ENCODE measurements around the gene MPP2. TPM values are rescaled to one million over a fixed set of nuclear protein-coding genes. Genes with fewer than 3 reads are reported as not detected.

MPP2 gene
- total and polyA plus RNA-seq, 2 donors from 2014 or later = 1.2 to 2.7 TPM

GRCh38 chr17:43856141-43856540 is 51.2 kb downstream of the MPP2 start:
- no peaks in the 10 kb centered on the region for H3K27me3 ChIP-seq (ENCODE audit: control insufficient read depth, insufficient read depth, low read length)
- intact Hi-C loops (cut with DNase I) = no loop called here
- FAIRE-seq = no peak
- H3K36me3 ChIP-seq (ENCODE audit: control insufficient read depth in 2 of 3, insufficient read depth in 3 of 3, low read length in 3 of 3) = no peaks in the 10 kb centered on the region
- DNase-seq = no peak
- H3K27ac ChIP-seq (ENCODE audit: low read depth in 2 of 2, low read length in 2 of 2) = no peak overlapping the region
- H3K4me3 ChIP-seq (ENCODE audit: low read length in 3 of 3) = no peak overlapping the region
- no peak for TF ChIP-seq CTCF (IDR thresholded peaks at IDR 0.05; ENCODE audit: borderline replicate concordance, extremely low read depth, insufficient read depth)
- H3K4me1 ChIP-seq (ENCODE audit: control insufficient read depth in 2 of 3, insufficient read depth in 2 of 3, low read depth in 1 of 3, low read length in 3 of 3) = peaks cover 0 to 2% (median 0%) of the 10 kb centered on the region in 3 donors
- H3K9me3 ChIP-seq (ENCODE audit: control insufficient read depth in 2 of 3, insufficient read depth in 1 of 3, low read length in 3 of 3) = no peaks in the 10 kb centered on the region
- no peak overlapping the region for H3K9ac ChIP-seq (ENCODE audit: low read length in 3 of 3)

- FAIRE-seq = no peak
- H3K36me3 ChIP-seq (ENCODE audit: control insufficient read depth in 2 of 3, insufficient read depth in 3 of 3, low read length in 3 of 3) = no peaks in the 10 kb centered on the region
- no peaks in the 10 kb centered on the region for H3K27me3 ChIP-seq (ENCODE audit: control insufficient read depth, insufficient read depth, low read length)
- no peak overlapping the region for H3K27ac ChIP-seq (ENCODE audit: low read depth in 2 of 2, low read length in 2 of 2)
- DNase-seq = peak in 1 of 5 donors; percentile 52
- no peak overlapping the region for H3K9ac ChIP-seq (ENCODE audit: low read length in 3 of 3)
- no peak overlapping the region for H3K4me3 ChIP-seq (ENCODE audit: low read length in 3 of 3)
- intact Hi-C loops (cut with DNase I) = no loop called here
- TF ChIP-seq CTCF (IDR thresholded peaks at IDR 0.05; ENCODE audit: borderline replicate concordance, extremely low read depth, insufficient read depth) = no peak
- peaks cover 0 to 2% (median 0%) of the 10 kb centered on the region in 3 donors for H3K4me1 ChIP-seq (ENCODE audit: control insufficient read depth in 2 of 3, insufficient read depth in 2 of 3, low read depth in 1 of 3, low read length in 3 of 3)
- H3K9me3 ChIP-seq (ENCODE audit: control insufficient read depth in 2 of 3, insufficient read depth in 1 of 3, low read length in 3 of 3) = no peaks in the 10 kb centered on the region
These were observed 52.3 kb downstream of the MPP2 start for GRCh38 chr17:43855061-43855460.

- Histone ChIP-seq H3K4me1 (ENCODE audit: control insufficient read depth in 2 of 3, insufficient read depth in 2 of 3, low read depth in 1 of 3, low read length in 3 of 3) (peaks cover 0 to 2% (median 0%) of the 10 kb centered on the region in 3 donors), H3K36me3 (ENCODE audit: control insufficient read depth in 2 of 3, insufficient read depth in 3 of 3, low read length in 3 of 3) (no peaks in the 10 kb centered on the region), H3K9me3 (ENCODE audit: control insufficient read depth in 2 of 3, insufficient read depth in 1 of 3, low read length in 3 of 3) (no peaks in the 10 kb centered on the region), H3K4me3 (ENCODE audit: low read length in 3 of 3) (no peak overlapping the region), H3K27ac (ENCODE audit: low read depth in 2 of 2, low read length in 2 of 2) (no peak overlapping the region), H3K27me3 (ENCODE audit: control insufficient read depth, insufficient read depth, low read length) (no peaks in the 10 kb centered on the region), H3K9ac (ENCODE audit: low read length in 3 of 3) (no peak overlapping the region)
- intact Hi-C loops (cut with DNase I) = no loop called here
- FAIRE-seq (no peak), DNase-seq (peak in 1 of 5 donors; percentile 20)
- TF ChIP-seq CTCF (IDR thresholded peaks at IDR 0.05; ENCODE audit: borderline replicate concordance, extremely low read depth, insufficient read depth) = no peak
These were observed 52.8 kb downstream of the MPP2 start for GRCh38 chr17:43854498-43854897.

GRCh38 chr17:43853546-43853945 is 53.8 kb downstream of the MPP2 start:
- no peak for FAIRE-seq
- H3K27me3 ChIP-seq (ENCODE audit: control insufficient read depth, insufficient read depth, low read length) = no peaks in the 10 kb centered on the region
- H3K9me3 ChIP-seq (ENCODE audit: control insufficient read depth in 2 of 3, insufficient read depth in 1 of 3, low read length in 3 of 3) = no peaks in the 10 kb centered on the region
- H3K9ac ChIP-seq (ENCODE audit: low read length in 3 of 3) = no peak overlapping the region
- intact Hi-C loops (cut with DNase I) = no loop called here
- no peak overlapping the region for H3K4me3 ChIP-seq (ENCODE audit: low read length in 3 of 3)
- no peaks in the 10 kb centered on the region for H3K4me1 ChIP-seq (ENCODE audit: control insufficient read depth in 2 of 3, insufficient read depth in 2 of 3, low read depth in 1 of 3, low read length in 3 of 3)
- H3K36me3 ChIP-seq (ENCODE audit: control insufficient read depth in 2 of 3, insufficient read depth in 3 of 3, low read length in 3 of 3) = no peaks in the 10 kb centered on the region
- peak in 2 of 5 donors; percentile 34 to 39 for DNase-seq
- no peak overlapping the region for H3K27ac ChIP-seq (ENCODE audit: low read depth in 2 of 2, low read length in 2 of 2)
- TF ChIP-seq CTCF (IDR thresholded peaks at IDR 0.05; ENCODE audit: borderline replicate concordance, extremely low read depth, insufficient read depth) = no peak
